Neural cell (in vitro differentiated cells): ENCODE data around the gene PHLDB2. TPM values are rescaled to one million over a fixed set of nuclear protein-coding genes. Genes with fewer than 3 reads are reported as not detected.

Source experiments
- H2AFZ ChIP-seq: fragments of 200-600, 300-800 bp; sonication (generic), shearing (Covaris generic); 2 replicates; pipeline ENCODE4 v1.6.0; 2014; ENCODE audit warnings: low read depth, mild to moderate bottlenecking, antibody characterized with exemption, low read length, moderate library complexity
- H3F3A ChIP-seq: fragments of 200-600 bp; shearing (Covaris generic); 2 replicates; pipeline ENCODE4 v1.6.1; 2016; ENCODE audit warnings: mild to moderate bottlenecking, moderate library complexity, mixed read lengths, antibody characterized with exemption, low read length; ENCODE audit not compliant: insufficient read depth, poor library complexity, severe bottlenecking
- H3K27ac ChIP-seq: fragments of 200-600, 300-800 bp; sonication (generic), shearing (Covaris generic); 2 replicates; pipeline ENCODE4 v1.5.1; 2014; ENCODE audit warnings: mild to moderate bottlenecking, low read length, moderate library complexity
- H3K27me3 ChIP-seq: fragments of 300-800, 200-600 bp; sonication (generic), shearing (Covaris generic); 2 replicates; pipeline ENCODE4 v1.6.0; 2014; ENCODE audit warnings: mild to moderate bottlenecking, low read depth, low read length, moderate library complexity; ENCODE audit not compliant: insufficient read depth
- H3K36me3 ChIP-seq: fragments of 300-800, 200-600 bp; sonication (generic), shearing (Covaris generic); 2 replicates; pipeline ENCODE4 v1.5.1; 2014; ENCODE audit warnings: mild to moderate bottlenecking, antibody characterized with exemption, low read length, moderate library complexity; ENCODE audit not compliant: insufficient read depth
- H3K4me2 ChIP-seq: fragments of 300-800, 200-600 bp; sonication (generic), shearing (Covaris generic); 2 replicates; pipeline ENCODE4 v1.6.0; 2014; ENCODE audit warnings: mild to moderate bottlenecking, low read length
- H3K4me3 ChIP-seq: fragments of 300-800, 200-600 bp; sonication (generic), shearing (Covaris generic); 2 replicates; pipeline ENCODE4 v1.5.1; 2014; ENCODE audit warnings: mild to moderate bottlenecking, low read length, moderate library complexity
- H3K79me2 ChIP-seq: fragments of 200-600 bp; shearing (Covaris generic); replicated peaks from 2 replicates; pipeline ENCODE4 v1.6.0; 2014; ENCODE audit warnings: mild to moderate bottlenecking, low read length, moderate library complexity; ENCODE audit not compliant: insufficient read depth
- H3K9ac ChIP-seq: fragments of 300-800, 200-600 bp; sonication (generic), shearing (Covaris generic); 2 replicates; pipeline ENCODE4 v1.6.1; 2016; ENCODE audit warnings: mild to moderate bottlenecking, low read length, mixed read lengths
- H3K9me2 ChIP-seq: fragments of 200-600 bp; shearing (Covaris generic); 2 replicates; pipeline ENCODE4 v1.6.1; 2016; ENCODE audit warnings: mild to moderate bottlenecking, low read length, mixed read lengths; ENCODE audit not compliant: insufficient read depth
- H3K9me3 ChIP-seq: fragments of 200-600, 300-800 bp; sonication (generic), shearing (Covaris generic); 2 replicates; pipeline ENCODE4 v1.6.1; 2016; ENCODE audit warnings: mild to moderate bottlenecking, mixed run types, low read length, moderate library complexity, mixed read lengths
- H4K20me1 ChIP-seq: fragments of 200-600 bp; shearing (Covaris generic); 2 replicates; pipeline ENCODE4 v1.6.1; 2016; ENCODE audit warnings: mild to moderate bottlenecking, mixed run types; ENCODE audit not compliant: insufficient read depth
- CTCF ChIP-seq: fragments of 450-650 bp; IDR thresholded peaks from 2 replicates; pipeline ENCODE4 v1.5.1; 2014; ENCODE audit warnings: antibody characterized with exemption, mild to moderate bottlenecking, moderate library complexity; ENCODE audit not compliant: poor library complexity, severe bottlenecking
- EP300 ChIP-seq: fragments of 450-650 bp; conservative IDR thresholded peaks from 2 replicates; pipeline ENCODE4 v1.6.1; 2014; ENCODE audit warnings: antibody characterized with exemption, mild to moderate bottlenecking, moderate library complexity; ENCODE audit not compliant: poor library complexity, severe bottlenecking
- EZH2 ChIP-seq: fragments of 200-600, 300-800 bp; shearing (Covaris generic), sonication (generic); IDR thresholded peaks from 2 replicates; pipeline ENCODE4 v1.6.1; 2014; ENCODE audit warnings: antibody characterized with exemption, low read length, borderline replicate concordance, mild to moderate bottlenecking; ENCODE audit not compliant: insufficient read depth, poor library complexity, severe bottlenecking
- MXI1 ChIP-seq: fragments of 450-650 bp; conservative IDR thresholded peaks from 2 replicates; pipeline ENCODE4 v1.6.1; 2014; ENCODE audit warnings: antibody characterized with exemption, mild to moderate bottlenecking; ENCODE audit not compliant: poor library complexity, severe bottlenecking
- POLR2AphosphoS5 ChIP-seq: IDR thresholded peaks from 2 replicates; pipeline ENCODE4 v1.6.1; 2012
- RAD21 ChIP-seq: fragments of 450-650 bp; conservative IDR thresholded peaks from 2 replicates; pipeline ENCODE4 v1.6.1; 2014; ENCODE audit warnings: antibody characterized with exemption, mild to moderate bottlenecking, moderate library complexity
- REST ChIP-seq: IDR thresholded peaks from 2 replicates; pipeline ENCODE4 v1.6.1; 2012; ENCODE audit warnings: borderline replicate concordance
- SMC3 ChIP-seq: fragments of 450-650 bp; conservative IDR thresholded peaks from 2 replicates; pipeline ENCODE4 v1.6.1; 2014; ENCODE audit warnings: antibody characterized with exemption, mild to moderate bottlenecking, moderate library complexity; ENCODE audit not compliant: poor library complexity
- TAF1 ChIP-seq: IDR thresholded peaks from 2 replicates; pipeline ENCODE4 v1.6.1; 2012; ENCODE audit warnings: low read depth
- polyA plus RNA-seq: library from polyadenylated mRNA; depleted of rRNA; stranded (reverse); fragments of >200 nt; gene quantifications from 2 replicates; pipeline ENCODE4 v1.2.3, GENCODE V29; 2014

Gene PHLDB2
- polyA plus RNA-seq, 1 donor from 2014 or later: 1.4 TPM

- Histone ChIP-seq H3K4me2 (no peak overlapping the region), H3K79me2 (no peaks in the 10 kb centered on the region), H3K27me3 (no peaks in the 10 kb centered on the region), H3K4me3 (no peak overlapping the region), H2AFZ (no peak overlapping the region), H4K20me1 (no peaks in the 10 kb centered on the region), H3K27ac (no peak overlapping the region), H3K9me2 (no peaks in the 10 kb centered on the region), H3K9ac (no peak overlapping the region), H3K36me3 (no peaks in the 10 kb centered on the region), H3K9me3 (no peaks in the 10 kb centered on the region), H3F3A (no peaks in the 10 kb centered on the region)
- no peak for TF ChIP-seq MXI1
- no peak for TF ChIP-seq REST
- TF ChIP-seq POLR2AphosphoS5: no peak
- no peak for TF ChIP-seq TAF1
- TF ChIP-seq EP300: no peak
- TF ChIP-seq EZH2: no peak
- no peak for TF ChIP-seq CTCF
- no peak for TF ChIP-seq RAD21
- TF ChIP-seq SMC3: no peak
Observed at GRCh38 chr3:111850537-111850936, 8.5 kb upstream of the PHLDB2 start.

GRCh38 chr3:111851511-111851954 lies 7.5 kb upstream of the PHLDB2 start:
- Histone ChIP-seq H3K9ac (no peak overlapping the region), H2AFZ (no peak overlapping the region), H4K20me1 (no peaks in the 10 kb centered on the region), H3K9me3 (no peaks in the 10 kb centered on the region), H3K4me3 (no peak overlapping the region), H3K27me3 (no peaks in the 10 kb centered on the region), H3K9me2 (no peaks in the 10 kb centered on the region), H3K79me2 (no peaks in the 10 kb centered on the region), H3K36me3 (no peaks in the 10 kb centered on the region), H3K27ac (no peak overlapping the region), H3F3A (no peaks in the 10 kb centered on the region), H3K4me2 (no peak overlapping the region)
- no peak for TF ChIP-seq EP300
- no peak for TF ChIP-seq RAD21
- no peak for TF ChIP-seq REST
- TF ChIP-seq EZH2: no peak
- TF ChIP-seq SMC3: no peak
- no peak for TF ChIP-seq CTCF
- TF ChIP-seq POLR2AphosphoS5: no peak
- no peak for TF ChIP-seq MXI1
- no peak for TF ChIP-seq TAF1
